Stimulated activated CD8-positive, alpha-beta memory T cell treated with anti-CD3 and anti-CD28 coated beads, Interleukin-15, amount 100 ng/mL, for 1 hour (primary cell): Measurements from ENCODE around the gene EEF1A2.
"Not testable (repeated sequence)": the region's sequence is repeated elsewhere in the genome, so short reads cannot be mapped to it uniquely, and the experiment has no call there.

Experiments
- DNase-seq: peaks from one replicate; pipeline ENCODE4 v3.0.0-alpha.2; 2020; ENCODE audit warnings: low read depth

Gene EEF1A2

GRCh38 chr20:63520504-63520933 lies 21.6 kb upstream of the EEF1A2 start, which contains the start of gene PPDPF:
Gene PPDPF (plus strand): TSS chr20:63520765. CDS start chr20:63521309, 544 bp downstream.
- peak; percentile 66 for DNase-seq

GRCh38 chr20:63519668-63520503 lies 21.0 kb upstream of the EEF1A2 start:
- DNase-seq, result peak; percentile 44

- no peak for DNase-seq
Measured at GRCh38 chr20:63518946-63519667, 20.2 kb upstream of the EEF1A2 start.

GRCh38 chr20:63518351-63518861 lies 19.5 kb upstream of the EEF1A2 start:
- no peak for DNase-seq

GRCh38 chr20:63517376-63518309 lies 18.8 kb upstream of the EEF1A2 start:
- DNase-seq, result no peak

GRCh38 chr20:63514520-63514919 lies 15.6 kb upstream of the EEF1A2 start:
- not testable (repeated sequence) for DNase-seq

GRCh38 chr20:63513207-63513606 lies 14.3 kb upstream of the EEF1A2 start:
- no peak for DNase-seq

GRCh38 chr20:63509088-63509564 lies 10.2 kb upstream of the EEF1A2 start:
- no peak for DNase-seq

GRCh38 chr20:63508072-63508768 lies 9.3 kb upstream of the EEF1A2 start:
- DNase-seq, result no peak

GRCh38 chr20:63507083-63507743 lies 8.3 kb upstream of the EEF1A2 start:
- no peak for DNase-seq

- no peak for DNase-seq
Measured at GRCh38 chr20:63505723-63506122, 6.8 kb upstream of the EEF1A2 start.

GRCh38 chr20:63505281-63505680 lies 6.4 kb upstream of the EEF1A2 start:
- no peak for DNase-seq

GRCh38 chr20:63504642-63505041 lies 5.8 kb upstream of the EEF1A2 start:
- DNase-seq, result no peak

GRCh38 chr20:63503524-63503923 lies 4.6 kb upstream of the EEF1A2 start:
- no peak for DNase-seq

- DNase-seq, result no peak
Measured at GRCh38 chr20:63502671-63503172, 3.8 kb upstream of the EEF1A2 start.

GRCh38 chr20:63501818-63502670 lies 3.2 kb upstream of the EEF1A2 start:
- no peak for DNase-seq

- no peak for DNase-seq
Measured at GRCh38 chr20:63500902-63501817, 2.3 kb upstream of the EEF1A2 start.
